GM23248 (cell line): ENCODE measurements around the gene STUM.

Experiments
- EZH2 ChIP-seq: fragments of 200-600 bp; sonication (generic); IDR thresholded peaks from 2 replicates; pipeline ENCODE4 v1.6.1; 2018; ENCODE audit warnings: antibody characterized with exemption, mild to moderate bottlenecking; ENCODE audit not compliant: insufficient read depth, poor library complexity, severe bottlenecking
- EZH2phosphoT487 ChIP-seq: fragments of 200-600 bp; sonication (generic); IDR thresholded peaks from 2 replicates; pipeline ENCODE4 v1.6.1; 2018; ENCODE audit warnings: antibody characterized with exemption, moderate library complexity, mild to moderate bottlenecking, low read depth; ENCODE audit not compliant: insufficient read depth

- TF ChIP-seq EZH2 (no peak), EZH2phosphoT487 (no peak)
Measured at GRCh38 chr1:226569879-226570547, 21.4 kb downstream of the STUM start.
